Measurements from ENCODE around the gene FBXW4.

GRCh38 chr10:101561068-101561915 is 133.7 kb downstream of the FBXW4 start:
- TF ChIP-seq, protein P1, sequence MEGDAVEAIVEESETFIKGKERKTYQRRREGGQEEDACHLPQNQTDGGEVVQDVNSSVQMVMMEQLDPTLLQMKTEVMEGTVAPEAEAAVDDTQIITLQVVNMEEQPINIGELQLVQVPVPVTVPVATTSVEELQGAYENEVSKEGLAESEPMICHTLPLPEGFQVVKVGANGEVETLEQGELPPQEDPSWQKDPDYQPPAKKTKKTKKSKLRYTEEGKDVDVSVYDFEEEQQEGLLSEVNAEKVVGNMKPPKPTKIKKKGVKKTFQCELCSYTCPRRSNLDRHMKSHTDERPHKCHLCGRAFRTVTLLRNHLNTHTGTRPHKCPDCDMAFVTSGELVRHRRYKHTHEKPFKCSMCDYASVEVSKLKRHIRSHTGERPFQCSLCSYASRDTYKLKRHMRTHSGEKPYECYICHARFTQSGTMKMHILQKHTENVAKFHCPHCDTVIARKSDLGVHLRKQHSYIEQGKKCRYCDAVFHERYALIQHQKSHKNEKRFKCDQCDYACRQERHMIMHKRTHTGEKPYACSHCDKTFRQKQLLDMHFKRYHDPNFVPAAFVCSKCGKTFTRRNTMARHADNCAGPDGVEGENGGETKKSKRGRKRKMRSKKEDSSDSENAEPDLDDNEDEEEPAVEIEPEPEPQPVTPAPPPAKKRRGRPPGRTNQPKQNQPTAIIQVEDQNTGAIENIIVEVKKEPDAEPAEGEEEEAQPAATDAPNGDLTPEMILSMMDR (conservative IDR thresholded peaks at IDR 0.05; ENCODE audit: low read length), result no peak
- no peak for TF ChIP-seq EZH2phosphoT487 (IDR thresholded peaks at IDR 0.05; ENCODE audit: borderline replicate concordance)

All from Loucy (cell line).